Measurements from ENCODE around the gene NTN1.
A peak's percentile ranks its signal among the peaks of the same experiment; 100 is the strongest.

The NTN1 gene

DNA sequence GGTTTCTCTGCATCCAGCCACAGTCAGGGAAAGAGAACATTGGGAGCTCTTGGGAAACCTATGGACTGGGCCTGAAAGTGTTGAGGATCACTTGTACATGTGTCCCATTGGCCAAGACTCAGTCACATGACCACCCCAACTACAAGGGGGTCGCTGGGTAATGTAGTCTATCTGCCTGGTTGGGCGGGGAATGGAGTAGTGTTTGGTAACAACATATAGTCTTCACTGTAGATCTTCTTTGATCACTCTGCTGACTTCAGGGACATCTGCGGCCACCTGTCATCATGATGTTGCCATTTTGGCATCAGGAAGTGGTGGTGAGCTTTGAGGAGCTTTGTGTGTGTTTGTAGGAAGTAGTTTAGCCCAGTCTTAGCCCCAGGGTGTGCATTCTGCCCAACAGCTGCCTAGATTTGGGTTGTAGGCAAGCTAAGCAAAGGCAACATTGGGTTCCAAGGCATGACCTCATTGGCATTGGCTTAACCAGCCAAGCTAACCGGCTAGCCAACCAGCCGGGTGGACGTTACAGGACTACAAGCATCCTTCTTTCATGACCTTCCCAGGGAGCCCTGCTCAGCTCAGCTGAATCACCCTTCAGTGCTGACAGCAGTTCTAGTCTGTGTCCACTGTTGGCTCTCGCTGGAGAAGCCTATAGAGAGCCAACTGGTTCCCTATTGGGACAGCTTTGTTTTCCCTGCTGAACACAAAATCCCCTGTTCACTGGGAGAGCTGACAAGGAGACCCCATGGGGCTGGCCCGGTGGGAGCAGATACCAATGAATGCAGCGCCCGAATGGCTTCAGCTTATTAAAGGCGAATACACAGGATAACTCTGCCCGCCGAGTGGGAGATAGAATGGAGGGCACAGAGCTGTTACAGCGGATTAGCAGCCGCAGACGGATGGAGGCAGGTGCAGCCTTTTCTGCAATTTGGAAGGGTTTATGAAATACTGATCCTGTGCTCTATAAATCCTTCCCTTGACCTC is 178.6 kb downstream of the NTN1 start:
- DNase-seq (ENCODE audit: low read depth): no peak

DNA sequence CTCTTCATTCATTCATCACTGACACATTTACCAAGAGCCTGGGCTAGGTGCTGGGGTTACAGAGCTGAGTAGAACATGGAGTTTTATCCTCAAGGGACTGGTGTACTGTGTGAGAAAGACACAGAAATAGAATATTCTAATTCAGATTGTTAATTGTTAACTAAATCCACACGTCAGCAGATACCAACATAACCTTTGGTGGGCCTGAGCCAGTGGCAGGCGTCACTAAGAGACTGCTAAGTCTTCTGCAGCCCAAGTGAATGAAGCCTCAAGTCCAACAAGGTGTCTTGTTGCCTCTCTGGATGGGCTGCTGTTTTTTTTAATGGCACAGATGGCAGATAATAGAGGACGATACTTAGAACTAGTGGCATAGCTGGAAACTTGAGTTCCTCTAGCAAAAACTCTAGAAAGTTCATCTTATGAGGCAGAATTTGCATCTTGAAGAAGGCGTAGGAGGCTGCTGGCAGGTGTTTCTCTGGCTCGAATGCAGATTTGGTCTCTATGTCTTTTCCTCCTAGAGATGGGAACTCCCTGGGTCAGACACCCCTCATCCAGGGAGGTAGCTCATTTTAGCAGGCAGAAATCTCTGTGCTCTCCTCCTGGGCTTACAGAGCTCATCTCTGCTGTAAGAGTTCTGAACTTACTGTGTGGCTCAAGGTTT is 179.5 kb downstream of the NTN1 start:
- no peak for DNase-seq (ENCODE audit: low read depth)

GRCh38 chr17:9202532-9202931 is 181.2 kb downstream of the NTN1 start:
- no peak for DNase-seq (ENCODE audit: low read depth)

DNA sequence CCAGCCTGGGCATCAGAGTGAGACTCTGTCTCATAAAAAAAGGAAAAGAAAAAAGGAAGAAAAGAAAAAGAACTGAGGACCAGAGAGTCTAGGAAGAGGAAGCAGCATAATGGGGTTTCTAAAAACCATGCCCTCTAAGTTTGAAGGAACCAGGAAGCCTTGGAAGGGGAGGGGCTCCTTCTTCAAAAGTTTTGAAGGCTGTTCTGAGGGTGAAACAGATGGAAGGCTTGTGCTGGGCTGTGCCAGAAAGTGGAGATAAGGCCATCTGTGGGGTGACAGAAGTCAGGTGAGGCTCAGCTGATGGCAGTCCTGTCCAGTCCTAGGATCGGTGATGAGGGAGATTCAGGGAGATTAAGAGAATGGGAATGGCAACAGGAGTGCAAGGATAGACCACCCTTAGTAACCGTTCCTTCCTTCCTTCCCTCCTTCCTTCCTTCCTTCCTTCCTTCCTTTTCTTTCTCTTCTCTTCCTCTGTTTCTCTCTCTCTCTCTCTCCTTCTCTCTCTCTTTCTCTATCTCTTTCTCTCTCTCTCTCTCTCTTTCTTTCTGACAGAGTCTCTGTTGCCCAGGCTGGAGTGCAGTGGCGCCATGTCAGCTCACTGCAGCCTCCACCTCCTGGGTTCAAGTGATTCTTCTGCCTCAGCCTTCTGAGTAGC is 182.6 kb downstream of the NTN1 start:
- DNase-seq (ENCODE audit: low read depth): peak; percentile 18

DNA sequence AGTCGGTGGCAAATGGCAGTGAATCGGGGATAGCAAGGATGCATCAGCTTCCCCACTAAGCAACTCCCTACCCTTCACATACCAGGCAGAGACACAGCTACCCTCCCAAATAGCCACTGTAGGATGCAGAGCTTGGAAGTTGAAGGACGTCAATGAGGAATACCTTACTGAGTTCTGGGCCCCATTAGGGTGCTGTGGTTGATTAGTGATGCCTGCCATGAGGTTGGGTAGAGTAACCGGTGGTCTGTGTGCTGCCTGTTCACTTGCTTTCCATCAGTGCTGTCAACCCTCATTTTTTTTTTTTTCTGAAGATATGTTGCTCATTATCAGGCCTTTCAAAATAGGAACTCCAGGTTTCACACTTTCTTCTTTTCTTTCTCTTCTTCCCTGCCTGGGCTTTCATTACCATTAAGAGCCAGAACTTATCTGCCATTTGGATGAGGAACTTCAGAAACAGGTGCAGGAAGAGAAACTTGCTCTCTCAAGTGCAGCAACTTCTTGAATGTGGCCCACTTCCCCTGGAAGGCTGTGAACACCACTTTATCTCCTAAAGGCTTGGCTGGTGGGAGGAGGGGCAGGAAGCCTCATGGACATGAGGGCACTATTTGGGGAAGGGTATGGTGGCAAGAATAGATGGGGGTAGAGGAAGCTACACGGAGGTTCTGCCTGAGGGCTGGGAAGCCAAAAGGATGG is 183.5 kb downstream of the NTN1 start:
- DNase-seq (ENCODE audit: low read depth): peak; percentile 60

- no peak for DNase-seq (ENCODE audit: low read depth)
These were observed 184.5 kb downstream of the NTN1 start for GRCh38 chr17:9205520-9206409.

- no peak for DNase-seq (ENCODE audit: low read depth)
These were observed 185.0 kb downstream of the NTN1 start for GRCh38 chr17:9206410-9206703.

DNA sequence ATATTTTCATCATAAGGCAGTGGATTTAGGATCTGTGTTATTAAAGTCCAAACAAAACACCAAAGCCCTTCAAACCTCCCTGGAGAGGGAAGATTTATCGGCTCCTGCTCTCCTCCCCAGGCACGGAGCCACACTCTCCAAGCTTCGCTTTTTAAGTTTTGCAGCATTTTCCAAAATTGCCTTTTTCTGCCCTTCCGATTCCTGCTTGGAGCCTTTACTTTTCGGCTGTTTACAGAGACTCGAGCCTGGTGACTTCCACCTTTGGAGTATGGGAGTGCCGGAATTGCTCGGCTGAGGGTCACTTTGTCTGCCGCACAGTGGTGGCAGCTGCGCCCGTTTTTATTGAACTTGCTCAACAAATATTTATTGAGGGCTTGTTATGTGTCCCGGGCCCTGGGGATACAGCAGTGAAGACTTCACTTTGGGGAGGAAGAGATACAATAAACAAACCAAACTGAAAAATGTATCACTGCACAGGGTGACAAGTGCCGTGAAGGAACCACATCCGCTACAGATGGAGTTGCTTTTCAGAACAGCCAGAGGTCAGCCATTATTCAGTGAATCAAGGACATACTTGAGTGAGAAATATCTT is 185.5 kb downstream of the NTN1 start:
- DNase-seq (ENCODE audit: low read depth): no peak

DNA sequence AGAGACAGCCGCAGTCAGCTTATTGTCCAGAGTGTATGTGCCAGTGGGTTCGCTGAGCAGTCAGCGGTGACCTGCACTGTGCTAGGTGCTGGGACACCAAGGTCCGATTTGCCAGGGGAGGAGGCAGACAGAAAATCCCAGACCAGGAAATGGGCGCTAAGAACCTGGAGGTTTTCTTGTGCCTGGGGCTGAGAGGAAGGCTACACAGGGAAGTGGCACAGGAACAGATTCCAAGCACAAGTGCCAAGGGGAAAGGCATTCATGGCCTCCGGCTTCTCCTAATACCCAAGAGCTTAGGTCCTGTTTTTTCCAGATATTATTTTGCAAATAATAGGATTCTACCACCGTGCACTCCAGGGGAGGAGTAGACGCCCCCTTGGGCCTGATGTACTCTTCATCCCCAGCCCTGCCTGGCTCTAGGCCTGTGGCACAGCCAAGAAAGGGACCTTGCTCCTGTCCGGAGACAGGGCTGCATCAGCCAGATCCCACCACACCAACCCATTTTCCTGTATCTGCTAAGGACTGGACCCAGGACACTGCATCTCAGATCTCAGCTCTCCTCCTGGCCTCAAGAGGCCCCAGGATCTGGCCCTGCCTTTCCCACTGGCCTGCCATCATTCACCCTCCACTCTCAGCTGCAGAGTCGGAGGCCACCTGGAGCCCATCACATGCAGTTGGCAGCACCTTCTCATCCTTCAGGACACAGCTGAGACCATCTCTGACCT is 187.2 kb downstream of the NTN1 start:
- no peak for DNase-seq (ENCODE audit: low read depth)

DNA sequence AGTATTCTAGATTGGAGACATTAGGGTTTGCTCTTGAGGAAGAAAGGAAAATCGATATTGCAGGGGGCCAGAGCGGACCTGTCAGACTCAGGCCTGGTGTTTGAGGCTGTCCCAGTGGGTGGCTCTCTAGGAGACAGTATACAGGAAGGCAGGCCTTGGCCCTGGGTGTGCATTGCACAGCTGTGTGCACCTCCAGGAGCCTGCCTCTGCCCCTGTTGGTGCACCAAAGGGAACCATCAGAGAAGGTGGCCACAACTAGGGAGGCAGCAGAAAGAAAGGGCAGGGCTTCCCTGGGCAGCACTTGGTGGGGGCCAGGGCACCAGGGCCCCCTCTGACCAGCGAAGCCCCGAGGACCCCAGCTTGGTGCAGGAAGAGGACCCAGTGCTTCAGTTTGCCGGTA is 188.0 kb downstream of the NTN1 start:
- DNase-seq (ENCODE audit: low read depth): no peak

DNA sequence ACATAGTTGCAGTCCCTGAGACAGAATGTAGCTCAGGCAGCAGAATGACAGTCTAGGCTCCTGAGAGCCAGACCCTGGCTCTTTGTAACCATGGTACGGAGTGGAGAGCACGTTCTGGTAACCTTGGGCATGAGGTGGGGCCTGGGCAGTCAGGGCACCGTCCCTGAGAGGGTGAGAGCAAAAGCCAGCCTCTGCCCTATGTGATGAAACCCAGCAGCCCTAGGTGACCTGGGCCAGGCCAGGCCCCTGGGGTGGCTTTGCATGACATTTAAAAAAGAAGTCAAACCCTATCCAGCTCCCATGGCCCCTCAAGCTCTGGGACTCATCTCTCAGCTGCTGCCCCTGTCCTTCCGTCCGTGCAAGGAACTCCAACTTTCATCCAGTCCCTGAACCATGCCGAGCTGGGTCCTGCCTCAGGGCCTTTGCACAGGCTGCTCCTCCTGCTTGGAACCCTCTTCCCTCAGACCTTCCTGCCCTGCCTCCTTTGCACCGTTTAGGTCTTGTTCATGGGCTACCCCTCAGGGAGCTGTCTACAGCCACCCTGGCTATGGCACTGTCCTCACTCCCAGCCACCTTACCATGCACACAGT is 188.6 kb downstream of the NTN1 start:
- DNase-seq (ENCODE audit: low read depth): no peak

DNA sequence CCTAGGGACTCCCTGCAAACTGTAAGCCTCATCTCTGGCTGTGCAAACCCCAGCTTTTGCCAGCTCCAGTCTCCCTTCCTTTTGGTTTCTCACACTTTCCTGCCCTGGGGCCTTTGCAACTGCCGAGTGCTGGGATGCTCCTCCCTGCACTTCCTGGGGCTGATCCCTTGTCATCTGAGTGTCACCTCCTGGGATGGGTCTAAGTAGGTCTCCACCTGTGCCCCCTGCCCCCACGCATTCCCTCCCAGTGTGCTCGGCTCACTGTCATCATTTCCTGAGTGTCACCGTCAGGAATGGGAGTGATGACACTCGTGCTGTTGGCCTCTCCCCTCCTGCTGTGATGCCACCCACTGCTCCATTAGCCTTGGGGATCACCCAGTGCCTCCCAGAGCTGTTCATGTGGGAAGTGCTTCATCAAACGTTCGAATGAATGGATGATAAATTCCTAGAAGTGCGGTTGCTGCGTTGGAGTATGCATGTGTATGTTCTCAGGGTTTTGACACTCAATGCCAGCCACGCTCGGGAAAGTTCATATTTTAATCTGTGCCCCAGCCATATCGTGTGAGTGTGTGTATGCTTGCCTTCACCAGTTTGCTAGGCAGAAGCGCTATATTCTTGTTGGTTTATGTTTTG is 189.9 kb downstream of the NTN1 start:
- no peak for DNase-seq (ENCODE audit: low read depth)

GRCh38 chr17:9212376-9213302 is 191.3 kb downstream of the NTN1 start:
- no peak for DNase-seq (ENCODE audit: low read depth)

GRCh38 chr17:9213303-9213640 is 192.0 kb downstream of the NTN1 start:
- DNase-seq (ENCODE audit: low read depth): no peak

GRCh38 chr17:9215465-9215864 is 194.2 kb downstream of the NTN1 start:
- no peak for DNase-seq (ENCODE audit: low read depth)

GRCh38 chr17:9217151-9218056 is 196.1 kb downstream of the NTN1 start:
- no peak for DNase-seq (ENCODE audit: low read depth)

DNA sequence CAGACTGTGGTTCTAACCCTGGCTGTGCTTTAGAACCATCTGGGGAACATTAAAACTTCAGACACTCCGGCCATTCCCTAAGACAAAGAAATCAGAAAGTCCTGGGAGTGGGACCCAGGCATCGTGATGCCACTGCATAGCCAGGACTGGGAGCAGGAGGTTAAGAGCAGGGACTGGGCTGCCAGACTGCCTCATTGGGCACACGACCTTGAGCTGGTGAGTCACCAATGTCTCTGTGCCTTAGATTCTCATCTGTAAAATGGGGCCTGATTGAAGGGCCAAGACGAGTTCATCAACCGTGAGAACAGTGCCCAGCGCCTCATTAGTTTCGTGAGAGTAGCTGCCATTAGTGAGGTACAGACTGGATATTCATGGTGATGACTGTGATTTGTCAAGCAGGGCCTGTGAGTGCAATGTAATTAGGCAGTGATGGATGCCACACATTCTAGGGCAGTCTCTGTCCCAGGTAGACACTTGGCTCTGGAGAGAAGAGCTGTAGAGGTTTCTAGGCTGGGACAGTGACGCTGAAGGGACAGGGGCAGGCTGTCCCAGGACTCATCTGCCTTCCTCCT is 196.8 kb downstream of the NTN1 start:
- no peak for DNase-seq (ENCODE audit: low read depth)

Data from CMK (cell line).